IMR-90 (cell line): Measurements from ENCODE around the gene MUC5B. TPM values are rescaled to one million over a fixed set of nuclear protein-coding genes. Genes with fewer than 3 reads are reported as not detected.

Experiments
- ATAC-seq: fragments of 200-7000 bp; cut with Tn5 transposase; 2 replicates; pipeline ENCODE4 v1.9.1; 2020; ENCODE audit warnings: low read depth, mild to moderate bottlenecking, moderate library complexity
- BruUV-seq: library from RNA; stranded (reverse); fragments of 400-500 nt; replicated peaks from 2 replicates; lab custom pipeline; 2021; lab: Mats Ljungman, UMichigan
- CTCF ChIA-PET: fragments of 300-600 bp; formaldehyde crosslinking; extraction: SDS; loops from one replicate; lab custom pipeline; 2021; ENCODE audit warnings: antibody characterized with exemption; lab: Yijun Ruan, JAX
- POLR2A ChIA-PET: fragments of 300-600 bp; sonication (Branson Sonifier 250); formaldehyde crosslinking; loops from one replicate; lab custom pipeline; 2022; ENCODE audit warnings: antibody characterized with exemption; ENCODE audit not compliant: unreplicated experiment; lab: Charles Lee
- DNase-seq: peaks from one replicate; pipeline ENCODE4 v3.0.0; 2013
- H2AFZ ChIP-seq: replicated peaks from 2 replicates; pipeline ENCODE3; 2013; ENCODE audit warnings: low read length, mild to moderate bottlenecking; ENCODE audit not compliant: poor library complexity
- H2AK5ac ChIP-seq: 2 replicates; pipeline ENCODE4 v1.6.1; 2013; ENCODE audit warnings: low read depth, low read length, inconsistent platforms
- H2AK9ac ChIP-seq: replicated peaks from 2 replicates; pipeline ENCODE3; 2013; ENCODE audit warnings: mild to moderate bottlenecking, low read depth, low read length, moderate library complexity; ENCODE audit not compliant: poor library complexity
- H2BK120ac ChIP-seq: 2 replicates; pipeline ENCODE4 v1.6.1; 2013; ENCODE audit warnings: low read depth, low read length, inconsistent platforms
- H2BK15ac ChIP-seq: 3 replicates; pipeline ENCODE4 v1.6.1; 2013; ENCODE audit warnings: low read depth, low read length, inconsistent platforms
- H2BK20ac ChIP-seq: 2 replicates; pipeline ENCODE4 v1.6.1; 2013; ENCODE audit warnings: low read depth, mild to moderate bottlenecking, inconsistent platforms, low read length, moderate library complexity
- H2BK5ac ChIP-seq: 2 replicates; pipeline ENCODE4 v1.6.1; 2013; ENCODE audit warnings: mild to moderate bottlenecking, low read depth, low read length, inconsistent platforms; ENCODE audit not compliant: poor library complexity, severe bottlenecking
- H3K14ac ChIP-seq: replicated peaks from 2 replicates; pipeline ENCODE4 v1.6.1; 2013; ENCODE audit warnings: low read depth, low read length, inconsistent platforms
- H3K18ac ChIP-seq: 2 replicates; pipeline ENCODE4 v1.6.1; 2013; ENCODE audit warnings: low read depth, low read length, control low read depth
- H3K23ac ChIP-seq: 2 replicates; pipeline ENCODE4 v1.6.1; 2013; ENCODE audit warnings: low read depth, low read length, inconsistent platforms
- H3K27ac ChIP-seq: 2 replicates; pipeline ENCODE4 v1.5.1; 2013; ENCODE audit warnings: mild to moderate bottlenecking, control low read depth, low read length; ENCODE audit not compliant: insufficient read depth
- H3K27me3 ChIP-seq: 2 replicates; pipeline ENCODE4 v1.6.1; 2013; ENCODE audit warnings: low read length; ENCODE audit not compliant: control insufficient read depth, insufficient read depth
- H3K36me3 ChIP-seq: 2 replicates; pipeline ENCODE4 v1.6.1; 2013; ENCODE audit warnings: low read length, mixed read lengths; ENCODE audit not compliant: control insufficient read depth, insufficient read depth
- H3K4ac ChIP-seq: 2 replicates; pipeline ENCODE4 v1.6.1; 2013; ENCODE audit warnings: low read depth, low read length, inconsistent platforms
- H3K4me1 ChIP-seq: 2 replicates; pipeline ENCODE4 v1.6.1; 2013; ENCODE audit warnings: low read length, mixed read lengths; ENCODE audit not compliant: control insufficient read depth, insufficient read depth
- H3K4me2 ChIP-seq: 2 replicates; pipeline ENCODE4 v1.6.1; 2013; ENCODE audit warnings: low read depth, mild to moderate bottlenecking, control low read depth, low read length, moderate library complexity
- H3K4me3 ChIP-seq: 2 replicates; pipeline ENCODE4 v1.5.1; 2013; ENCODE audit warnings: low read depth, mild to moderate bottlenecking, control low read depth, low read length, moderate library complexity; ENCODE audit not compliant: insufficient read depth
- H3K56ac ChIP-seq: 2 replicates; pipeline ENCODE4 v1.6.1; 2013; ENCODE audit warnings: low read length, inconsistent platforms; ENCODE audit not compliant: insufficient read depth; ENCODE audit errors: extremely low read depth
- H3K79me1 ChIP-seq, 2 experiments: 2 replicates each; pipeline ENCODE4 v1.6.1; 2013; ENCODE audit warnings: low read length in 2 of 2, inconsistent platforms in 1 of 2, low read depth in 1 of 2
- H3K9ac ChIP-seq: 2 replicates; pipeline ENCODE4 v1.6.1; 2013; ENCODE audit warnings: low read depth, low read length, control low read depth
- H3K9me1 ChIP-seq: 2 replicates; pipeline ENCODE4 v1.6.1; 2013; ENCODE audit warnings: low read length, inconsistent platforms; ENCODE audit not compliant: insufficient read depth
- H3K9me3 ChIP-seq: 2 replicates; pipeline ENCODE4 v1.6.1; 2013; ENCODE audit warnings: low read length; ENCODE audit not compliant: control insufficient read depth, insufficient read depth
- H4K20me1 ChIP-seq: 2 replicates; pipeline ENCODE4 v1.6.1; 2013; ENCODE audit warnings: low read length, inconsistent platforms; ENCODE audit not compliant: insufficient read depth
- H4K5ac ChIP-seq: 2 replicates; pipeline ENCODE4 v1.6.1; 2013; ENCODE audit warnings: mild to moderate bottlenecking, low read depth, low read length, control low read depth
- H4K8ac ChIP-seq, 2 experiments: 2 replicates each; pipeline ENCODE4 v1.6.1; 2013; ENCODE audit warnings: low read depth in 2 of 2, low read length in 2 of 2, control low read depth in 1 of 2, inconsistent platforms in 1 of 2
- H4K91ac ChIP-seq: 2 replicates; pipeline ENCODE4 v1.6.1; 2013; ENCODE audit warnings: low read depth, low read length, inconsistent platforms; ENCODE audit not compliant: insufficient read depth
- BHLHE40 ChIP-seq: fragments of 150-350 bp; IDR thresholded peaks from 2 replicates; pipeline ENCODE4 v1.6.1; 2016; ENCODE audit warnings: mild to moderate bottlenecking, low read depth, low read length
- CEBPB ChIP-seq: IDR thresholded peaks from 2 replicates; pipeline ENCODE4 v1.6.1; 2012; ENCODE audit warnings: low read depth, low read length, improper control_type of control experiment
- CHD1 ChIP-seq: IDR thresholded peaks from 2 replicates; pipeline ENCODE4 v1.6.1; 2012; ENCODE audit warnings: low read depth, low read length, improper control_type of control experiment
- CTCF ChIP-seq: conservative IDR thresholded peaks from 2 replicates; pipeline ENCODE4 v1.5.1; 2012; ENCODE audit warnings: mild to moderate bottlenecking, low read depth, low read length, improper control_type of control experiment
- FOS ChIP-seq: fragments of 150-350 bp; IDR thresholded peaks from 2 replicates; pipeline ENCODE4 v1.6.1; 2016; ENCODE audit warnings: low read depth, low read length
- MAFK ChIP-seq: IDR thresholded peaks from 2 replicates; pipeline ENCODE4 v1.6.1; 2012; ENCODE audit warnings: low read depth, low read length, improper control_type of control experiment
- MAZ ChIP-seq: IDR thresholded peaks from 2 replicates; pipeline ENCODE4 v1.6.1; 2012; ENCODE audit warnings: low read depth, mild to moderate bottlenecking, low read length, improper control_type of control experiment, moderate library complexity, borderline replicate concordance
- MXI1 ChIP-seq: IDR thresholded peaks from 2 replicates; pipeline ENCODE4 v1.6.1; 2012; ENCODE audit warnings: low read depth, mild to moderate bottlenecking, low read length, moderate library complexity, borderline replicate concordance
- NFE2L2 ChIP-seq: fragments of 150-350 bp; IDR thresholded peaks from 2 replicates; pipeline ENCODE4 v1.6.1; 2016; ENCODE audit warnings: low read depth, mild to moderate bottlenecking, low read length
- POLR2A ChIP-seq: IDR thresholded peaks from 2 replicates; pipeline ENCODE4 v1.6.1; 2012; ENCODE audit warnings: mild to moderate bottlenecking, low read depth, low read length
- RAD21 ChIP-seq: IDR thresholded peaks from 2 replicates; pipeline ENCODE4 v1.6.1; 2012; ENCODE audit warnings: low read length, improper control_type of control experiment
- RCOR1 ChIP-seq: IDR thresholded peaks from 2 replicates; pipeline ENCODE4 v1.6.1; 2012; ENCODE audit warnings: mild to moderate bottlenecking, low read length, improper control_type of control experiment; ENCODE audit not compliant: insufficient replicate concordance
- RFX5 ChIP-seq: IDR thresholded peaks from 2 replicates; pipeline ENCODE4 v1.8.0; 2012; ENCODE audit warnings: low read depth, mild to moderate bottlenecking, low read length, moderate library complexity
- SMC3 ChIP-seq: fragments of 150-350 bp; IDR thresholded peaks from 2 replicates; pipeline ENCODE4 v1.6.1; 2016; ENCODE audit warnings: low read depth, mild to moderate bottlenecking, antibody characterized with exemption, low read length, moderate library complexity
- USF2 ChIP-seq: fragments of 150-350 bp; IDR thresholded peaks from 2 replicates; pipeline ENCODE4 v1.6.1; 2017; ENCODE audit warnings: mild to moderate bottlenecking, antibody characterized with exemption, low read length, low read depth
- WGBS, 2 experiments: methylation state at CpG; one replicate each; pipeline versions ENCODE4 v1.1.5 to v1.1.7; 2013; ENCODE audit warnings: missing lambda C conversion rate in 2 of 2; ENCODE audit not compliant: insufficient read length in 1 of 2; ENCODE audit errors: extremely low coverage in 2 of 2; 5-methylcytosine and 5-hydroxymethylcytosine counted together
- dilution Hi-C: fragments of 300-500 bp; cut with HindIII; formaldehyde crosslinking; loops from one replicate; pipeline ENCODE4 v1.14.3; 2018; ENCODE audit warnings: low sequenced_read_pairs; ENCODE audit not compliant: unreplicated experiment
- in situ Hi-C: fragments of 300-500 bp; cut with MboI; formaldehyde crosslinking; loops from 3 replicates; pipeline ENCODE4 v1.14.3; 2019; ENCODE audit warnings: low sequenced_read_pairs, inconsistent platforms, mixed read lengths
- intact Hi-C: fragments of 100-400 bp; cut with micrococcal nuclease; formaldehyde crosslinking; loops from 2 replicates; pipeline ENCODE4 v1.10.0; 2022
- polyA plus RNA-seq, 3 experiments: library from polyadenylated mRNA; depleted of rRNA; stranded (reverse); fragments of >200 nt; gene quantifications; 2 replicates each; pipeline ENCODE4 v1.2.3, GENCODE V29; 2012; ENCODE audit warnings: low replicate concordance in 1 of 3
- total RNA-seq: library from RNA; depleted of rRNA; stranded (reverse); fragments of >200 nt; gene quantifications from 2 replicates; pipeline ENCODE4 v1.2.3, GENCODE V29; 2012
- TF ChIP-seq, protein P1 (sequence below): fragments of 150-350 bp; IDR thresholded peaks from 2 replicates; pipeline ENCODE4 v1.6.1; 2016; ENCODE audit warnings: low read depth, mild to moderate bottlenecking, low read length, moderate library complexity, borderline replicate concordance

MUC5B gene
- total and polyA plus RNA-seq, 2 of the 4 experiments (the other 2 are of a cell fraction), result not detected

DNA sequence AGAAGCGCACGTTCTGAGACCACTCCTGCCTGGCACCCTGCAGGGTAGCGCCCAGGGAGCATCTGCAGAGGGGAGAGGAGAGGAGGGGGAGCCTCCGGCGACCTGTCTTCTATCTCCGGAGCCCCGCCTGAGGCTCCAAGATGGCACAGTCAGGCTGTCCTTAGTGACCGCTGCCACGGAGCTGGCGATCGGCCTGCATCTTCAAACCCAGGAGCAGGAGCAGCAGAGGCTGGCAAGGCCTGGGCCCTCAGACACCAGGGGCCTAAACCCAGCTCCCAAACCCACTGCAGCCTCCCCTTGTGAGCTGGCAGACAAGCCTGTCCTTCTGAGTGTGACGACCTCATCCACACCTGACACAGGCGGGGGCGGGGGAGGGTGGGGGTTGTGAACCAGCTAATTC lies 51.6 kb downstream of the MUC5B start:
- ChIA-PET CTCF (no interaction called here), POLR2A (no interaction called here)
- H3K79me1 ChIP-seq, result peaks cover 0 to 6% of the 10 kb centered on the region in 2 experiments; a peak in 1 of 4 replicates
- dilution Hi-C loops, result no loop called here
- H4K20me1 ChIP-seq, result 0 out of 2 replicates have a peak, but pooled peaks cover 10% of the 10 kb centered on the region
- H3K4me2 ChIP-seq, result no peak overlapping the region
- no peaks in the 10 kb centered on the region for H3K27me3 ChIP-seq
- ATAC-seq (no peak), DNase-seq (no peak)
- H3K4ac ChIP-seq, result no peak overlapping the region
- in situ Hi-C loops, result no loop called here
- 96% methylated on average over 6 of the region's 14 CpGs; no CpG with 5 or more reads in 1 of the 2 experiments for WGBS, 2 experiments
- H2BK20ac ChIP-seq, result no peak overlapping the region
- no peak overlapping the region for H2AFZ ChIP-seq
- H3K14ac ChIP-seq, result no peak overlapping the region
- no peak overlapping the region for H2BK15ac ChIP-seq
- no TSS peak for BruUV-seq
- no peaks in the 10 kb centered on the region for H3K9me3 ChIP-seq
- H3K18ac ChIP-seq, result no peak overlapping the region
- H3K9me1 ChIP-seq, result 0 out of 2 replicates have a peak, but pooled peaks cover 3% of the 10 kb centered on the region
- intact Hi-C loops, result no loop called here
- no peak overlapping the region for H3K9ac ChIP-seq
- no peaks in the 10 kb centered on the region for H3K4me1 ChIP-seq
- no peak overlapping the region for H2BK120ac ChIP-seq
- no peak overlapping the region for H2AK9ac ChIP-seq
- H3K36me3 ChIP-seq, result peaks cover 35% of the 10 kb centered on the region
- no peak overlapping the region for H4K91ac ChIP-seq
- H4K8ac ChIP-seq, result no peak overlapping the region
- no peak overlapping the region for H3K4me3 ChIP-seq
- no peak overlapping the region for H3K27ac ChIP-seq
- H3K56ac ChIP-seq, result no peak overlapping the region
- no peak for TF ChIP-seq RFX5
- TF ChIP-seq MXI1, result no peak
- TF ChIP-seq CEBPB, result no peak
- TF ChIP-seq NFE2L2, result no peak
- TF ChIP-seq USF2, result no peak
- no peak for TF ChIP-seq BHLHE40
- no peak for TF ChIP-seq MAZ
- TF ChIP-seq RAD21, result no peak
- no peak for TF ChIP-seq POLR2A
- no peak for TF ChIP-seq RCOR1
- TF ChIP-seq CTCF, result no peak
- no peak for TF ChIP-seq CHD1
- TF ChIP-seq FOS, result no peak
- TF ChIP-seq MAFK, result no peak
- TF ChIP-seq, protein P1, sequence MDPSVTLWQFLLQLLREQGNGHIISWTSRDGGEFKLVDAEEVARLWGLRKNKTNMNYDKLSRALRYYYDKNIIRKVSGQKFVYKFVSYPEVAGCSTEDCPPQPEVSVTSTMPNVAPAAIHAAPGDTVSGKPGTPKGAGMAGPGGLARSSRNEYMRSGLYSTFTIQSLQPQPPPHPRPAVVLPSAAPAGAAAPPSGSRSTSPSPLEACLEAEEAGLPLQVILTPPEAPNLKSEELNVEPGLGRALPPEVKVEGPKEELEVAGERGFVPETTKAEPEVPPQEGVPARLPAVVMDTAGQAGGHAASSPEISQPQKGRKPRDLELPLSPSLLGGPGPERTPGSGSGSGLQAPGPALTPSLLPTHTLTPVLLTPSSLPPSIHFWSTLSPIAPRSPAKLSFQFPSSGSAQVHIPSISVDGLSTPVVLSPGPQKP, result no peak
- no peak for TF ChIP-seq SMC3
- H2BK5ac ChIP-seq, result no peak overlapping the region
- H4K5ac ChIP-seq, result no peak overlapping the region
- no peak overlapping the region for H3K23ac ChIP-seq
- H2AK5ac ChIP-seq, result no peak overlapping the region
